ENCODE results near the gene ZFR2. TPM values are rescaled to one million over a fixed set of nuclear protein-coding genes. Genes with fewer than 3 reads are reported as not detected.

The ZFR2 gene
- total and polyA plus RNA-seq, 10 of the 15 experiments (the other 5 are each of a cell fraction or from before 2014, with no cell fraction given), result 0.18 TPM; not detected in 9

DNA sequence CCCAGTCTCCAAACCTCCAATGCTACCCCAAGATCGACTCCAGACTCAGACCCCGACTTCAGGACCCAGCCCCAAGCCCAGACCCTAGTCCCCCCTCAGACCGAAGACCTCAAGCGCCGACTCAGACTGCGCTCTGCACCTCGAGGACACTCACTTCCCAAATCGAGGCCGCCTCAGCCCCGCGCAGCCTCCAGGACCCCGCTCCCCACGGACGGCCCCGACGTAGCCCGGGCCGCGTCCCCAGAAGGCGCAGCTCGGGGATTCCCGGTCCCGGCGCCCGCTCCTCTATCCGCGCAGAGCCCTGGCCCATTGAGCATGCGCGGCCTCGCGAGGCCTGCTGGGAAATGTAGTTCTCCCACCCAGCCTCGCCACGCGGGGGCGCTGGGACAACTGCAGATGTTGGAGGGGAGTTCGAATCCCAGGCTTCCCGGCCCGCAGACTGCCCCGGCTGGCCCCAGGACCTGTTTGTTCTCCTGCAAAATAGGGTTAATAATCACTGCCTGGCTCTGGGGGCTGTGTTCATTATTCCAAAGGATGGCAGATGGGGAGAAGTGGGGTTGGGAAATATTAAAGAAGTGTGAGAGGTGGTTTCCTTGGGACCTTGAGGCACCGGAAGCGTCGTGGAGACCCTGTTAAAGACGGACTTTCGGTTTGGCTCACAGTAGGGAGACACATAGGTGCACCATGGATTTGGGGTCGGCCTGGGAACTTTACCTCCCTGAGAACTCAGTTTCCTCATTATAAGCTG is 107.3 kb downstream of the ZFR2 start, which contains the start of gene APBA3 (continued):
- TF ChIP-seq YBX1 (IDR thresholded peaks at IDR 0.05) (no peak), SREBF2 (IDR thresholded peaks at IDR 0.05; ENCODE audit: low read length) (peak; percentile 21; the same call in 1 of the 2 replicates), ETV6 (conservative IDR thresholded peaks at IDR 0.05 in 1 of 2, IDR thresholded peaks at IDR 0.05 in 1 of 2; ENCODE audit: borderline replicate concordance in 1 of 2, low read depth in 1 of 2) (no peak), PBX3 (IDR thresholded peaks at IDR 0.05; ENCODE audit: insufficient replicate concordance, low read depth, low read length) (no peak), IRF5 (IDR thresholded peaks at IDR 0.05; ENCODE audit: borderline replicate concordance) (no peak), TCF12 (IDR thresholded peaks at IDR 0.05; ENCODE audit: low read depth, low read length) (0 out of 2 replicates have a peak, but pooled peaks have one; percentile 12), RAD51 (IDR thresholded peaks at IDR 0.05) (no peak; the same call in 1 of the 2 replicates), TARDBP (IDR thresholded peaks at IDR 0.05; ENCODE audit: borderline replicate concordance) (peak; percentile 90), HCFC1 (IDR thresholded peaks at IDR 0.05; ENCODE audit: low read length) (peak; percentile 95), IRF3 (IDR thresholded peaks at IDR 0.05) (peak; percentile 19; the same call in 1 of the 2 replicates), RFX5 (IDR thresholded peaks at IDR 0.05; ENCODE audit: low read depth, low read length) (no peak), ESRRA (IDR thresholded peaks at IDR 0.05; ENCODE audit: low read length) (peak; percentile 33; the same call in 1 of the 2 replicates), NR2F1 (conservative IDR thresholded peaks at IDR 0.05) (no peak), TCF7 (IDR thresholded peaks at IDR 0.05; ENCODE audit: borderline replicate concordance) (no peak), CEBPB (IDR thresholded peaks at IDR 0.05; ENCODE audit: borderline replicate concordance in 1 of 2, low read depth in 2 of 2, low read length in 2 of 2) (no peak), HDAC2 (IDR thresholded peaks at IDR 0.05) (no peak), ATF7 (IDR thresholded peaks at IDR 0.05; ENCODE audit: low read depth) (peak; percentile 48)
- TF ChIP-seq, protein P1, sequence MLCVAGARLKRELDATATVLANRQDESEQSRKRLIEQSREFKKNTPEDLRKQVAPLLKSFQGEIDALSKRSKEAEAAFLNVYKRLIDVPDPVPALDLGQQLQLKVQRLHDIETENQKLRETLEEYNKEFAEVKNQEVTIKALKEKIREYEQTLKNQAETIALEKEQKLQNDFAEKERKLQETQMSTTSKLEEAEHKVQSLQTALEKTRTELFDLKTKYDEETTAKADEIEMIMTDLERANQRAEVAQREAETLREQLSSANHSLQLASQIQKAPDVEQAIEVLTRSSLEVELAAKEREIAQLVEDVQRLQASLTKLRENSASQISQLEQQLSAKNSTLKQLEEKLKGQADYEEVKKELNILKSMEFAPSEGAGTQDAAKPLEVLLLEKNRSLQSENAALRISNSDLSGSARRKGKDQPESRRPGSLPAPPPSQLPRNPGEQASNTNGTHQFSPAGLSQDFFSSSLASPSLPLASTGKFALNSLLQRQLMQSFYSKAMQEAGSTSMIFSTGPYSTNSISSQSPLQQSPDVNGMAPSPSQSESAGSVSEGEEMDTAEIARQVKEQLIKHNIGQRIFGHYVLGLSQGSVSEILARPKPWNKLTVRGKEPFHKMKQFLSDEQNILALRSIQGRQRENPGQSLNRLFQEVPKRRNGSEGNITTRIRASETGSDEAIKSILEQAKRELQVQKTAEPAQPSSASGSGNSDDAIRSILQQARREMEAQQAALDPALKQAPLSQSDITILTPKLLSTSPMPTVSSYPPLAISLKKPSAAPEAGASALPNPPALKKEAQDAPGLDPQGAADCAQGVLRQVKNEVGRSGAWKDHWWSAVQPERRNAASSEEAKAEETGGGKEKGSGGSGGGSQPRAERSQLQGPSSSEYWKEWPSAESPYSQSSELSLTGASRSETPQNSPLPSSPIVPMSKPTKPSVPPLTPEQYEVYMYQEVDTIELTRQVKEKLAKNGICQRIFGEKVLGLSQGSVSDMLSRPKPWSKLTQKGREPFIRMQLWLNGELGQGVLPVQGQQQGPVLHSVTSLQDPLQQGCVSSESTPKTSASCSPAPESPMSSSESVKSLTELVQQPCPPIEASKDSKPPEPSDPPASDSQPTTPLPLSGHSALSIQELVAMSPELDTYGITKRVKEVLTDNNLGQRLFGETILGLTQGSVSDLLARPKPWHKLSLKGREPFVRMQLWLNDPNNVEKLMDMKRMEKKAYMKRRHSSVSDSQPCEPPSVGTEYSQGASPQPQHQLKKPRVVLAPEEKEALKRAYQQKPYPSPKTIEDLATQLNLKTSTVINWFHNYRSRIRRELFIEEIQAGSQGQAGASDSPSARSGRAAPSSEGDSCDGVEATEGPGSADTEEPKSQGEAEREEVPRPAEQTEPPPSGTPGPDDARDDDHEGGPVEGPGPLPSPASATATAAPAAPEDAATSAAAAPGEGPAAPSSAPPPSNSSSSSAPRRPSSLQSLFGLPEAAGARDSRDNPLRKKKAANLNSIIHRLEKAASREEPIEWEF (IDR thresholded peaks at IDR 0.05; ENCODE audit: insufficient replicate concordance, low read depth, low read length), result no peak
